Stimulated activated CD4-positive, alpha-beta T cell treated with anti-CD3 and anti-CD28 coated beads, Interleukin-12 subunit alpha, Interleukin-12 subunit beta, amount 100 ng/mL, for 4 hours (primary cell): Measurements from ENCODE around the gene SPC24.
"Not testable (repeated sequence)": the region's sequence is repeated elsewhere in the genome, so short reads cannot be mapped to it uniquely, and the experiment has no call there.

Experiments
- DNase-seq: peaks from one replicate; pipeline ENCODE4 v3.0.0-alpha.2; 2020

Gene SPC24

GRCh38 chr19:11191273-11191755, 35.7 kb upstream of the SPC24 start:
- no peak for DNase-seq

GRCh38 chr19:11190501-11190900, 34.9 kb upstream of the SPC24 start:
- no peak for DNase-seq

GRCh38 chr19:11187441-11187840, 31.9 kb upstream of the SPC24 start:
- no peak for DNase-seq

- DNase-seq = no peak
Measured at GRCh38 chr19:11182994-11183393, 27.4 kb upstream of the SPC24 start.

- no peak for DNase-seq
Measured at GRCh38 chr19:11181488-11181887, 25.9 kb upstream of the SPC24 start.

GRCh38 chr19:11180975-11181374, 25.4 kb upstream of the SPC24 start:
- DNase-seq = not testable (repeated sequence)

- no peak for DNase-seq
Measured at GRCh38 chr19:11180346-11180745, 24.8 kb upstream of the SPC24 start.

- DNase-seq = no peak
Measured at GRCh38 chr19:11179716-11180297, 24.2 kb upstream of the SPC24 start.

GRCh38 chr19:11179145-11179465, 23.5 kb upstream of the SPC24 start:
- not testable (repeated sequence) for DNase-seq

- DNase-seq = no peak
Measured at GRCh38 chr19:11177592-11177991, 22.0 kb upstream of the SPC24 start.

- no peak for DNase-seq
Measured at GRCh38 chr19:11176466-11177193, 21.0 kb upstream of the SPC24 start.

- DNase-seq = no peak
Measured at GRCh38 chr19:11175920-11176319, 20.3 kb upstream of the SPC24 start.

- no peak for DNase-seq
Measured at GRCh38 chr19:11174336-11174735, 18.8 kb upstream of the SPC24 start.

GRCh38 chr19:11173516-11174155, 18.1 kb upstream of the SPC24 start:
- DNase-seq = no peak

- DNase-seq = no peak
Measured at GRCh38 chr19:11172576-11172975, 17.0 kb upstream of the SPC24 start.

GRCh38 chr19:11171144-11171543, 15.6 kb upstream of the SPC24 start:
- DNase-seq = no peak

GRCh38 chr19:11169896-11170678, 14.5 kb upstream of the SPC24 start:
- DNase-seq = no peak

- no peak for DNase-seq
Measured at GRCh38 chr19:11168568-11168967, 13.0 kb upstream of the SPC24 start.

GRCh38 chr19:11166281-11167142, 10.9 kb upstream of the SPC24 start:
- no peak for DNase-seq

GRCh38 chr19:11165486-11166030, 10.0 kb upstream of the SPC24 start:
- DNase-seq = no peak

GRCh38 chr19:11164879-11165406, 9.4 kb upstream of the SPC24 start:
- DNase-seq = no peak

- no peak for DNase-seq
Measured at GRCh38 chr19:11164296-11164695, 8.7 kb upstream of the SPC24 start.
